NCI-H524 treated with DMSO at 0.1 percent for 48 hours (cell line): Measurements from ENCODE around the gene ARHGAP24.
A peak's percentile ranks its signal among the peaks of the same experiment; 100 is the strongest.

ENCODE experiments used
- DNase-seq: peaks from one replicate; lab custom pipeline; 2025; lab: John Stamatoyannopoulos, UW

ARHGAP24 gene

DNA sequence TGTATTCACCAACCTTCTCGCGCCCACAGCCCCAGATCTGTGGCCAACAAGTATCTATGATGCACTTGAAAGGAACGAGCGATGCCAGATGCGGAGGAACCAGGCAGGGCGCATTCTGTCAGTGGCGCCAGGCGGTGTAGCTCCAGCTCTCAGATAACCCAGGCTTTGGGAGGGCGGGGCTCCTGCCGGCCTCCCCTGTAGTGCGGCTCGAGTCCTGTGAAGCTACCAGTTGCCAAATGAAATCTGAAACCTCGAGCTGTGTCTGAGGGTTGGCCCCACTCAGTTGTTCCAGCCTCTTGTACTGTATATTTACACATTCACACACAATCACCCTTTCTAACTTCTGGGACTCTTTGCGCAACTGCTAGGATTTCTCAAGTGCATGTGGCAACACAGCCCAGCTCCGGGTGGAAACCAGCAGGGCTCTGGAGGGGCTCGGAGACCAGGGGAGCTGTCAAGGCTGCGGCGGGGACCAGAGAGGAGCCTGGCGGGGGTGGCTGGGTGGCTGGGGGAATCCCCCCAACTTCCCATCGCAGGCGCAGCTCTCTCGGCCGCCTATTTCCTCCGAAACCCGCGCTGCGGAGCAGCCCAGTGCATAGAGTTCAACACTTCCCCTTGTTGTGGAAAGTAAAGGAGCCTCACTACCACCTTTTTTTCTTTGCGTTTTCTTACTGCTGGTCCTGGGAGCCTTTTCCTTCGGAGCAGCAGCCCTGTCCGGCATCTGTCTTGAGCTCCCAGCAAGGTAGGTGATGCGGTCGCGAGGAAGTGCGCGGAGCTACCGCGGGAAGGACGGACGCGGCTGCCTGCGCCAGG, at the start of gene ARHGAP24:
TSS of gene ARHGAP24 (plus strand) at position 333 of the 813 bp plus-strand sequence.
- DNase-seq, result peak; percentile 77

DNA sequence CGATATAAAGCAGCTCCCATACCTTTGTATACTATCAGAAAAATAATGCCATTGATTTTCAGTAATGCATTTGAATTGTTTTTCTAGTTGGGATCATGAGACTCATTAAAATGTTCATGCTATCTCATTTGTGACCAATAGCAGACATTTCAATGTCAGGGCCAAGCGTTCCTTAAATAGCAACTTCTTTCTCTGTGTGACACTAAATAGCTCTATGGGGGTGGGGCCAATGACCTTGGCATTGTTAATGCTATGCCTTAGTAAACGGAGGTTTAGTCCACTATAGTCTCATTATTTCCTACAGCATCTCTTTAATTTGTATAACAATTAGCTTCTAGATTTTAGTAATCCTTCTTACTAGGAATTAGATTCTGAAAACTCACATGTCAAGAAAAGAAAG, 48.6 kb upstream of the ARHGAP24 start:
- no peak for DNase-seq

DNA sequence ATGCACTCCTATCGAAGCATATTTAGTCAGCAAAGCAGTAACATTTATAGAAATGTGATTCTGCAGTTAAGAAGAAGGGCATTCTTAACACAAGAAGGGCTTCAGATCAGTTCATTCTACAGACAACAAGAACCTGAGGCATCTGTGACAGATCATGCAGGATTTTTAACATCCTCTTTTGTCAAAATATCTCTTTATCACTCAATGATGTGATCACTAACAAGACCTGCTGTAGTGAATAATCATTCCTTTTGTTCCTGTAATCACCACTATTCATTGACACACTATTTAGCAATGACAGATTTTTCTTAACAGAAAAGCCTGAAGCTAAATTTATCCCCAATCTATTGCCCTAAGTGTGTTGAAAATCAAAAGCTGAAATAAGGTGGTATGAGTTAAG, 47.8 kb upstream of the ARHGAP24 start:
- no peak for DNase-seq

DNA sequence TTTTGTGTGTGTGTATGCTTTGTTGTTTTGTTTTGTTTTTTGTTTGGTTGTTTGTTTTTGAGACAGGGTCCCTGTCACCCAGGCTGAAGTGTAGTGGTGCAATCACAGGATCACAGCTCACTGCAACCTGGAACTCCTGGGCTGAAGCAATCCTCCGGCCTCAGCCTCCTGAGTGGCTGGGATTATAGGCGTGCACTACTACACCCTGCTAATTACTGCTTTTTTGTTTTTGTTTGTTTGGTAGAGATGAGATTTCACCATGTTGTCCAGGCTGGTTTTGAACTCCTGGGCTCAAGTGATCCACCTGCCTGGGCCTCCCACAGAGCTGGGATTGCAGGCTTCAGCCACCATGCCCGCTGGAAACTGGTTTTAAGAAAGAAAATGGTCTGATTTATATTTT, 44.7 kb upstream of the ARHGAP24 start:
- no peak for DNase-seq

DNA sequence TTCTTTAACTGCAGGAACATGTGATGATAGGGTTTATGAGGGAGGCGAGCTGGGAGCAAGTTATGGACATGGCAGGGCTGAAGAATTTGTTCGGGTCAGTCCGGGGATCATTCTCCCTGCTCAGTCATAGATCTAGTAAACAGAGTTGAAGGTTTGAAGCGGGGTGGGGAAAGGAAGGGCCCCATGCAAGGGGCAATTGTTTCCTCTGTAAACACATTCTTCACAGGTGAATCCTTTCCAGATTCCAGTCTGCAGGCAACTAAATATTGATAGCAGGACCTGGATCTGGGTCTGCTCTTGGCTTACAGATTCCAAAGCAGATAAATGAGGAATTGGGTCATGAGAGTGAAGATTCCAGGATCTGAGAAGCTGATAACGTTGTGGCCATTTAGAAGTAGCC, 44.3 kb upstream of the ARHGAP24 start:
- no peak for DNase-seq

DNA sequence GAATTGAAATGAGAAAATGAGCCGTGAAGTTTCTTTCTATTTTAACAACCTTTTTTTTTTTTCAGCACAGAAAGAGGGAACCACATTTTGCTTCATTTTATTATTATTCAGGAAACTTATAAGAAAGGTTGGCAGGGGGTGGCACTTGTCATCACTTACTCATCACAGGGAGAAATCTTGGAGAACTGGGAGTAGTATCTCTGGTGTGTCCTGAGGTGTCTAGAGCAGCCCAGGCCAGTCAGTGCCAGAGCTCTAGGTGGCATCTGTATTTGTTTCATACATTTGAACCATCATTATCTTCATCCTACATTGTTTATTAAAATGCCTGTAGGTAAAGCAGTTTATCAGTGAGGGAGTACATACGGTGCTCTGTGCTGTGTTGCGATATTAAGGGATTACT, 43.8 kb upstream of the ARHGAP24 start:
- DNase-seq, result no peak

DNA sequence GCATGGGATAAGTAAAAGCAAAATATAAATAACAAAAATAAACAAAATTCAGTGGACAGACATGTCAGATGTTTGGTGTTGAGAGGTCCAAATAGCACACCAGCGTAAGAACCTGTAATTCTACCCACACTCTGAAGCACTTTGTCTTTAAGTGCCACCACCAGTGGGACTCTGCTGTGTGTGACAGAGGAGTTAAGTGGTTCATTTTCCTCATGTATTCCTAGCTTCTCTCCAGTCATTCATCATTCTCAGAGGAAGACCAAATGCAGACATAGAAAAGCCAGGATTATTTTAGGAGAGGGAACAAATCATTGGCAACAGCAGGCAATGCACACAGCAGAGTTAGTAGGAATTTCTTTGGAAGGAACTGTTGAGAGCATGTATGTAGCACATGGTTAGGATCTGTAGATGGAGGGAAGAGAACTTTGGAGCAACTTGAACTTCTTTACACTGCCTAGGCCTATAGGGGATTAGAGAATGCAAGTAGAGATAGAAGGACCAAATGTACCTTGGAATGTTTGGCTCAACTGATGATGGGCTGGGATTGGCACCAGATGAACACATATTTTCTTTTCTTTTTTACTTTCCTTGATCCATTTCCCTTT, 43.0 kb upstream of the ARHGAP24 start:
- no peak for DNase-seq

DNA sequence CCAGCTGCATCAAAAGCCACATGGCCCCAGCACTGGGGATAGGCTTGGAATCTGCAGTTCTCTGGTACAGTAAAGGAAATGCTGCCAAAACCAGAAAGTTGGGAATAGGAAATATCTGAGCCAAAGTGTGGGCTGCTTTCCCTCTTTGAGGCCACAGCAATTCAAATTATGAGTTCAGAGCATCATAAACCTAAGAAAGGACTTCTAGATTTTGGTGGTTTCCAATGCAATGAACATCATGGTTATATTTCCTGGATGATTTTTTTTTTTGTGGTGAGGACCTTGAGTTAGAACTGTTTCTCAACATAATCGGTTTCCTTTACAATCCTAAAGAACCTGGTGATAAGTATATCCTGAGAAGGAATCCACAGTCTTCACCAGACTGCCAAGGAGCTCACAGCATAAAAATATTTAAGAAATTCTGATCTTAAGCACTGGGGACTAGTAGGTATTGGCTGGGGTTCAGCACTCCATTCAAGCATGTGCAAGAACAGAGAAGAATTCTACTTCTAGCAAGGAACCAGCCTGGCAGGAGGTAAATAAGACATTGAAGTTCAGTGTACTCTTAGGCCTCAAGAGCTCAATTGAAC, 29.8 kb upstream of the ARHGAP24 start:
- DNase-seq, result no peak

DNA sequence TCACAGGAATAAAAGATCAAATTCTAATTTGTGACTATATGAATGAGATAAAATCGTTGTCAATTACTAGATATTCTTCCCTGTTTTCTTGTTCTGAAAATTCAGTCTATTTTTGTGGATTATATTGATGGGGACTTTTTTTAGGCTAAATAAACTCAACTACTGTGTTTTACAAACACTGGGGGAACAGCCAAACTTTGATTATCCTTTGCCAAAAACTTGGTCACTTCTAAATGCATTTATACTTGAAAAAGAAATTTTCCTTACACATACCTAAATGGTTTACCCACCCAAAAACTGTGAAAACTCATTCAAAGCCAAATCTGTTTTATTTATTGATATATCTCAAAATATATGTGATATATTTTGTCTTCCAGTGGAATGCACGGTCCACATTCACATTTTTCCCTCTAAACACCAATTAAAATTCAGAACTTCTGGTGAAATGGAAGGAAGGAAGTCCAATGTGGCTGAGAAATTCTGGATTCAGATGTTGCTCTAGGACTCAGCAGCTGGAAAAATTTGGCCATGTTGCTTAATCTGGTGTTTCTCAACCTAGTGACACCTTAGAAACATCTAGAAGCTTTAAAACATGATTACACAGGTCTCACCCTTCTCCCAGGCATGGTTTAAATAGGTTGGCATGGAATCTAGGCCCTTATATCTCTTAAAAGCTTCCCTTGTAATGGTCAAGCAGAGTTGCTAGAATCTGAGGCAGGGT, 28.6 kb upstream of the ARHGAP24 start:
- no peak for DNase-seq

DNA sequence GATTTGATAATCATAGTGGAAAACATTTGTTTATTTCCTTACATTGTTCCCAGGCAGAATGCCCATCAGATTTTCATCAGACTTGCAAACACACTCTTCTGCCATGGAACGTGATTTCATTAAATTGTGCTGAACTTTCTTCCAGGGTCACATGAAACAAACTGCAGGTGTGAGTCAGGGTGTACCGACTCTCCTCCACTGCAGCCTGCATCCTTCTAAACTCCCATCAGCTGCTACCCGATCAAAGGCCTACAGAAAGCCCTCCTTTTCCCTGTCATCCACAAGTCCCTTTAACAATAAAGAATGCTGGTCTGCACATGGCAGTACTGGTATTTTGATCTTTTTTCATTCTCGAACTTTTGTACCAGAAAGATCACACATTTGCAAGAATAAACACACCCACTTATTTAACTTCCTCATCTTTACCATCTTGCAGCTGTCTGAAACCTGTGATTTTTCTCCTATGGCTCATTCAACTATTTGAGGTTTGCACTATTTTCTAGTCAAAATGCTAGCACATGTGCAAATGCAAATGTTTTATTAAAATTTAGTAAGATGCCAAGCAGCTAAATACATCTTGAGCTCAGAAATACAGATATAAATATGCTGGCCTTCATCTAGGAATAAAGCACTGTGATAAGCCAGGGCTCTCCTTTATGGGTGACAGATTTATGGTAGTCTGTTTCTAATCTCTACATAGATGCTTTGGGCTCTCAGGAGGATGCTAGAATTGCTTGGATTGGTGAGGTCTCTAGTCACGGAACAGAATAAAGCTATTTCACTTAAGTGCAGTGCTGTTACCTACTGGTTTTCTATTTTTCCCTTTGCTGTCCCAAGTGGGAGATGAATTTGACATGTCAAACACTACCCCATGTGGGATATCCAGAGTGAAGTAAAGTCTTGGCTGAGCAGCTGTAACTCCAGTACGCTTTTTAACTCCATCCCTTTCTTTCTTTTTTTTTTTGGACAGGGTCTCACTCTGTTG, 25.8 kb upstream of the ARHGAP24 start:
- DNase-seq, result no peak

DNA sequence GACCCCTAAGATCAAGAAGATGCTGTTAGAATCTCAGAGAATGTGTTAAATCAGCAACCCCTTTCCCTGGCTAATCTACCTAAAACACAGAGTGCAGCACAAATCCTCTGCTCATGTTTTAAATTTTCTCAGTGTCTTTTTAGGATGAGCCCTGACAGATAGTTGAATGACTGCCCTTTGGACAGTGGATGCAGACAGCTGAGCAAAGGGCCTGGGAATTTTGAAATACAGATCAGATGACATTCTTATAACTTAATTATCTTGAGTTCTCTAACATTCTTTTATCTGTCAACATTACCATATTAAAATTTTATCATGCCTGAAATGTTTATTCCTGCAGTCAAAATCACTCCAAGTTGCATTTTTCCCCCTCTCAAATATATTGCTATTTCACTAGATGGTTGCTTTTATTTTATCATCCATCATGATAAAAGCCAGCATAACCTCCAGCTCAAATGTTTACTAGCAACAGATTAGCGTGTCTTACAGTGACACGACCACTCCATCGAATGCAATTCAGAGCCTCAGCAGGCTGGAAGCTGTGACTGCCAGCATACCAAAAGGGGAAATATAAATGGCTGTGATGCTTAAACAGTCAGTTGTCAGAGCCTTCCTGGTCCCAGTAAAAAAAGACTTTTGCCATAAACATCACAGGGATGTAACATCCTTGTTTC, 22.8 kb upstream of the ARHGAP24 start:
- DNase-seq, result no peak

DNA sequence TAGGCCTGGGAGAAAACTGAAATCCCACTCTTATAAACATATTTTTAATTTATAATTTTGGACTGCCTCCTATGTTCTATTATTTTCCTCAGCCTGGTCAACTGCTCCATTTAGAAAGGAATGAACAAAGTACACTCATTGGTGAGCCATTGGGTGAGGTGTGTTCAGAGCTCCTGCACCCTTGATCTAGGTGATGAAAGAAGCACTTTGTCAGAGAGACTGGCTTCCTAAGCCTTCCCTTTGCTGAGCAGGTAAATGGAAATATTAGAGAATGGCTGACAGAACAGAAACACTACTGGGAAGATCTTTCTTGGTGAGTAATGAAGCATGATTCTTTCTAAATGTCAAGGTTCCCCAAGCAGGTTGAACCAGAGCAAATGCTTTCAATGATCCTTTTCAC, 19.0 kb upstream of the ARHGAP24 start:
- no peak for DNase-seq

DNA sequence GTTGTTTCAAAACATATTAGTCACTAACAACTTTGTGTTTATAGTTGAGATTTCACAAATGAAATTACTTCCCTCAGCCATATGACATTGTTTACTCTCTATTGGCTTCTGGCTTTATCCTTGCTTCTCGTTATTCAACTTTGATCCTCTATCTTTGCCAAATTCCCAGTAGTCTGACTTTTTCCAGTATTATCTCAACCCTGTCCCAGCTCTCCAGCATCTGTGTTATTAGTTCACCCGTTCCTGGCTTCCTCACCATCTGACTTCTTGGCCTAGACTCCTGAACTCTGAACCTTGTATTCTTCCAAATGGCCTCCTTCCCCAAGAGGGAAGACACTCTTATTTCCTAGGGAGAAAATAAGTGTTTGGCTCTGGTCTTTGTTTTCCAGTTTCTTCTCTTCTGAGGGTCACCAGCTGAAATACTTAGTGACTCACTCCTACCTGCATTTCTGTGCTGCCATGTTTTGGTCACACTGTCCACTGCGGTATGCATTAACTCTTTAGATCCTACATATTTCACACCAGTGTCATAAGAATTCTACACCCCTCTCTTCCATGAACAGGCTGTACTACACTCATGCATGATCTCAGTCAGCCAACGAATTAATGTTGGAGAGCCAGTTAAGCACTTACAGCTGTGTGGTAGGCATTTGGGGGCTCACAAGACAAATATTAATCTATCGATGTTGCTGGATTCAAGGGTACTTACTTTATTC, 17.0 kb upstream of the ARHGAP24 start:
- no peak for DNase-seq

DNA sequence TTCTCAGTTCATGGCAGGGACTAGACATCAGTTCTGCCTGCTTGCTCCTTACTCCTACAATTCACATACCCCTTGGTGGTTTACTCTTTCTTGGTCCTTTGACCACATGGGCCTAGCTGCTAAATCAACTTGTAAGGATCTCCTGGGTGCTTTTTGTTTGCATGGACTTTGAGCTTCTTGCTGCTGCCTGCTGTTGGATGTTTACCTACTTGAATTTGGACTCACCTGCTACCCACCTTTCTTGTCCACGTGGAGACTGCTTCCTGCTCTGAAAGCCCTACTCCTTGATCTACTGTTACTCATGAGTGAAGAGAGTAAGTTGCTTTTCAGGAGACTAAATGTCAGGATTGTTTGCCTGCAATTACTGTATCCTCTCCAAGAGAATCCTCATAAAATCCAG, 15.2 kb upstream of the ARHGAP24 start:
- no peak for DNase-seq

DNA sequence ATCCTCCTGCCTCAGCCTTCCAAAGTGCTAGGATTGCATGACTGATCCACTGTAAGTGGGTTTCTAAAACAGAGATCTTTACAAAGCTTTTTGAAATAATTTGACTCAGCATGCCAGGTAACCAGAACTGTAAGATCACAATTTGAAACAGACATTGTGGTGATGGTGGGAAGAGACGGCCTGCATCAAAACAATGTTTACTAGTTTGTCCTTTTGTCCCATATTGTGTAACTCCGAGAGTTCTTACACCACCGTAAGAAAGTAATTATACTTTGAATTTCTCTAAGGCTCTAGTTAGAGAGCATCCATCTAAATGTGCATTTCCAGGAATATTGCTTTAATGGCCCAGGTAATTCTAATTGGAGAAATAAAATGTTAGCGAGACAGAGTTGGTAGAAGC, 594 bp upstream of the ARHGAP24 start:
- DNase-seq, result no peak

DNA sequence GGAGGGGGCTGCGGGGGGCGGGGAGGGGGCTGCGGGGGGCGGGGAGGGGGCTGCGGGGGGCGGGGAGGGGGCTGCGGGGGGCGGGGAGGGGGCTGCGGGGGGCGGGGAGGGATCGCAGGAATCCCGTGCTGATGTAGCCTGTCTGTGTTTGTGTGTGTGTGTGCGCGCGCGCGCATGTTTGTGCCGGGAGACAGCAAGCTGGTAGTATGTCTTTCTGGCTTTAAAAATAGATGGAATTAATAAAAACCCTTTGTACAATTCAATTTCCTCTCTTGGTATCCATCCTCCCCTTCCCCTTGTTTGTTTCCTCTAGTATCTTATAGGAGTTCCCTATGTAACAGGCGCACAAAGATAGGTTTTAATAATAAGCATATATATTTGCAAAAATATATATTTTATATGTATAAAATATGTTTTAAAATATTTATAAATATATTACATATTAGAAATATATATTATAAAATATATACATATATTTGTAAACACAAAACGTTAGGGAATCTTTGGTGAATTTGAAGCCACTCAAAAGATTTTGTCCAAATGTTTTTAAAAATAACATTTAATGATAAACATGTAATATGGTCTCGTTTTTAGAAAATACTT, 782 bp downstream of the ARHGAP24 start:
- no peak for DNase-seq

DNA sequence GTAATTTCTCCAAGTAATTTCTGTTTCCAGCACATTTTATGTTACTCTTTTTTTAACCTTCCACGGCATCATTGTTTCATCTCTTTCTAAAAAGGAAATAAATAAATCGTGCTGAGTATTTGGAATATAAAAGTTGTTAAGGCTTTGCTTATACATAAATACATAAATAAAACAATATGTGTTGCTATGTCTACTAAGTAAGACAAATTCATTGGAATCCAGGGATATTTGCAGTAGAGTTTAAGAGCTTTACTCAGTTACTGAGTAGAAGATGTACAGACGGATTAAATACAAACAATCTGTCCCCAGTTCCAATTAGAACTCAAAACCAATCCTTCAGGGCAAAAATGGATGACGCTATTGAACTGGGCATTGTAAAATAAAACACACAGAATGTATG, 1.4 kb downstream of the ARHGAP24 start:
- no peak for DNase-seq

DNA sequence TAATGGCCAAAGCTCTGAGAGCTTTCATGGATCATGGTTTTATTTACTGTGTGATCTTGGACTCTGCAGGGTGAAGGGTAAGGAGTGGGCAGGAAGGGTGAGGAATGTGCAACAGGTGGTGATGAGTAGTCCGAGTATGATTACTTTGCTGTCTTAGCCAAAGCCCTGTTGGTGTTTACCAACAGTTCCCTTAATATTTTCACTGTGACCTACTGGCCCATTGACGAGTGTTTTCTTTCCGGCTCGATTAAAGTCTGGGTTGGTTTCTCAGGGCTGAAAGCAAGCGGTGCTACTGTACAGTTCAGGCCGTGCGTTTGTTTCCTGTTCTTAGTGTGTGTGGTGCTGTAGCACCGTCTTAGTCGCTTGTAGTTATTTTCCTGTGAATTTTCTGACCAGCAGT, 2.6 kb downstream of the ARHGAP24 start:
- DNase-seq, result no peak

DNA sequence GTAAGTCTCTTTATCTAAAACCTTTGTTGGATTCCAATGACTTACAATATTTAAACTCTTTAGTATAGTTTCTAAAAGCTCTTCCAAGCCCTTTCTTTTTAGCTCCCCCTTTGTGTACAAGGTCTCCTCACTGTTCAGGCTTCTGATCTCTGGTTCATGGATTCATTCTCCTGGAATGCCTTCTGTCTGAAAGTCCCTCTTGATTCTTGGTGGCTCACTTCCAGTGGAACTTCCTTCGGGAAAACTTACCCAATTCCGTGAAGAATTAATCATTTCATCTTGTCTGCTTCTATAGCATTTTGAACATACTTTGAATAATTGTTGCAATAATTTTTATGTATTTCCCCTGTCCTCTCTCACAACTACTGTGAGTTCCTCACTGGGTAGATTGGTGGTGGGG, 3.6 kb downstream of the ARHGAP24 start:
- no peak for DNase-seq
